NCI-H345 treated with DMSO at 0.1 percent for 48 hours (cell line): Measurements from ENCODE around the gene GMDS.

Source experiments
- DNase-seq: peaks from one replicate; lab custom pipeline; 2025; ENCODE audit not compliant: unreplicated experiment; lab: John Stamatoyannopoulos, UW

Gene GMDS

DNA sequence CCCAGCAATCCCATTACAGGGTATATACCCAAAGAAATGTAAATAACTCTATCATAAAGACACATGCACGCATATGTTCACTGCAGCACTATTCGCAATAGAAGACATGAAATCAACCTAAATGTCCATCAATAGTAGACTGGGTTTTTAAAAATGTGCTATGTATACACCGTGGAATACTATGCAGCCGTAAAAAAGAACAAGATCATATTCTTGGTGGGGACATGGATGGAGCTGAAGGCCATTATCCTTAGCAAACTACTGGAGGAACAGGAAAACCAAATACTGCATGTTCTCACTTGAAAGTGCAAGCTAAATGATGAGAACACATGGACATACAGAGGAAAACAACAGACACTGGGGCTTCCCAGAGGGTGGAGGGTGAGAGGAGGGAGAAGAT, 201.2 kb downstream of the GMDS start:
- no peak for DNase-seq

DNA sequence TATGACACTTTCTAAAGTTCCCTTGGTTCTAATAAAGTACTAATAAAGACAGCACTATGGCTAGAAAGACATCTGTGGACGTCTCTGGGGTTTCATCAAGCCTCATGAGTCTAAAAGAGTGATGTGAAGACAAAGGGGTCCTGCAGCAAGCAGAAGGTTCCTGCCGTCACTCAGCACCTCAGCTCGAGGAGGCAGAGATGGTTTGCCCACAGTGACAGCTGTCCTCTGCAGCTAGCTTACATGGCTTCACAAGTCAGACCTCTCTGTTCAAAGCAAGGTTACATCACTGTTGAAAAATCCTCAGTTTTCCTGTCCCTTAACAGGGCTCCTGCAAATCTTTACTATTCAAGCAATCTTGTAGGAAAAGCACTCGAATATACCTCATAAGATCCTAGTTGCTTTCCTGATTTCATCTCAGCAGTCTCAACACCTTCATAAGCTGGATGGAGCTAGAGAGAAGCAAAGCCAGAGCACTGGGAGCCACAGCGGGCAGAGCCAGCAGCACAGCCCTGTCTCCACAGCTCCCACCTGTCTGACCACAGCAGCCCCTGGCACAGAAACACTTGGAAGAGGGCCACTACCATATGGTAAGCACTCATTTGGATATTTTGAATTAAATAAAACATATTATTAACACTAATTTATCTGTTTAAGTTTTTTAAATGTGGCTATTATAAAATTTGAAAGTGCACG, 202.3 kb downstream of the GMDS start:
- DNase-seq: no peak

DNA sequence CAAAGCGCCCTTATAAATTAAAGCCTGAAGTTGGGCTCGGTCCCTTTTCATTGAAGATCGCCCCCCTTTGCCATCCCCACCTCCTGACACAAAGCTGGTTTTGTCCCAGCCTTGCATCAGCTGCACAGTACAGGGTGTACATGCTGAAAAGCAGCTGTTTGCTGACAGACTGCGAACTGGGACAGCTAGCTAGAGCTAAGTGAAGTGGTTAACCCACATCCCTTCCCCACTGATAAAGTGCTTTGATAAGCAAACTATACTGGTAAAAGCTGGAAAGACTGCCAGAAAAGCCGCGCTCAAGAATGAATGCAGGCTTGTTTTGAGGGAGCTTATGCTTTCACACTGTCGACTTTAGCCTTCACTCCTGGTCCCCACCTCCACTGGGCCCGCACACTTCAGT, 207.3 kb downstream of the GMDS start:
- no peak for DNase-seq

- DNase-seq: no peak
Observed at GRCh38 chr6:2037237-2037926, 208.0 kb downstream of the GMDS start.

DNA sequence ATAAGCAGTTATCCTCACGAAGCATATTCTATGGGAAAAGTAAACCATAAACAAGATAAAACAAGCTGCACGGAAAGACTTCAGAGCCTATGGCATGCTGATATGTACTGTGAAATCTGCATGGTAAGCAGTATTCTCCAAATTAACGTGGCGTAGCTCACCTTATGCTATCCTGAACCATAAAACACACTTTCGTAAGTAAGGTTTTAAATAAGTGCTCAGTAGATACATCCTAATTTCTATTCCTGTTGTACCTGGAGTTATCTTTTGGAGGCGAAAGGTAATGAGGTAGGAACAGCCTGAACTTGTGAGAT, 208.7 kb downstream of the GMDS start:
- DNase-seq: no peak

GRCh38 chr6:2035826-2036709, 209.3 kb downstream of the GMDS start:
- DNase-seq: no peak

DNA sequence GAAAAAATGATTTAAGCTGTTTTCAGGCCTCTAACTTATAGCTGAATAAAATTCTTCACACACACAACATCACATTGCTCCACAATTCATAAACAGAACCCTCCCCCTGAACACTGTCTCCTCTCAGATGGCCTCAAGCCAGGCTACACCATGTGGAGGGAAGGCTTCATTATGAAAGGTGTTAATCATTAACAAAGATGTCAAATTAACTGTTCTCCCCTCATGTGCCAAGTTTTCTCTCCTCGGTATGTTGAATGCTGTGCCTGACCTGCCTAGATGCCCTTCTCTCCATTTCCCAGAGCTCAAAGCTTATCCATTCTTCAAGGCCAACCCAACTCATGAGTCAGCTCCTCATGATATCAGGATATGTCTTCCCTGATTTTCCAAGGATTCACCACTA, 210.4 kb downstream of the GMDS start:
- no peak for DNase-seq

- no peak for DNase-seq
Observed at GRCh38 chr6:2034256-2034655, 211.1 kb downstream of the GMDS start.

DNA sequence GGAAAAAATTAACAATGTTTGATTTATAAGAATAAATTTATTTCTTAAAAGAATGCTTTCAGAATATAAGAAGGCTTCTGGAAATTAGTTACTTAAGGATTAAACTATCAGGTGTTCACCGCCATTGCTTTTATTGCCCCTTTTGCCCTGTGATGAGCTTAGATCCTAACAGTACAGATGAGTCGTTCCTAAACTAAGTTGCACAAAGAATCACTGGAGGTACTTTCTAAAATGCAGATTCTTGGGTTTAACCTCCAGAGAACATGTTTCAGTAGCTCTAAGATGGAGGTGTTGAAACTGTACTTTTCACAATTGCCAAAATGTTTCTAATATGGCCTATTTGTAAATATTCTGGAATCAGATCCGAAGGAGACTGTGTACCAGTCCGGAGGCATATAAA, 211.9 kb downstream of the GMDS start:
- no peak for DNase-seq

GRCh38 chr6:2030682-2031244, 214.6 kb downstream of the GMDS start:
- DNase-seq: peak; percentile 1

DNA sequence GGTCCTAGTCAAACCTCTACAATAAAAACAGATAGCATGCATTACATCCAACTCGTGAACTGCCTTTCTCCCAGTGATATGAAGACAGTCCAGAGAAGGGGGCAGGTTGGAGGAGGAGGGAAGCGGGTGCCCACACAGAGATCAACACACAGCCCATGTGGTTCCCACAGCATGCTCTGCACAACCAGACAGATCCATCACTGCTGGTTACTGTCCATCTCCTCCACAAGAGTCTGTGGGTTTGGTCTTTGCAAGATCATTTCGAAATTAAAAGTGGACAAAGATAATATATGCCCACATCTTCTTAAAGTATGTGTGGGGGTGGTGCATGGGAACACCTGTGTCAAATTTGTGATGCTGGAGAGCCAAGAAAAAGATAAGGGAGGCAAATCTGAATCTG, 215.5 kb downstream of the GMDS start:
- no peak for DNase-seq

DNA sequence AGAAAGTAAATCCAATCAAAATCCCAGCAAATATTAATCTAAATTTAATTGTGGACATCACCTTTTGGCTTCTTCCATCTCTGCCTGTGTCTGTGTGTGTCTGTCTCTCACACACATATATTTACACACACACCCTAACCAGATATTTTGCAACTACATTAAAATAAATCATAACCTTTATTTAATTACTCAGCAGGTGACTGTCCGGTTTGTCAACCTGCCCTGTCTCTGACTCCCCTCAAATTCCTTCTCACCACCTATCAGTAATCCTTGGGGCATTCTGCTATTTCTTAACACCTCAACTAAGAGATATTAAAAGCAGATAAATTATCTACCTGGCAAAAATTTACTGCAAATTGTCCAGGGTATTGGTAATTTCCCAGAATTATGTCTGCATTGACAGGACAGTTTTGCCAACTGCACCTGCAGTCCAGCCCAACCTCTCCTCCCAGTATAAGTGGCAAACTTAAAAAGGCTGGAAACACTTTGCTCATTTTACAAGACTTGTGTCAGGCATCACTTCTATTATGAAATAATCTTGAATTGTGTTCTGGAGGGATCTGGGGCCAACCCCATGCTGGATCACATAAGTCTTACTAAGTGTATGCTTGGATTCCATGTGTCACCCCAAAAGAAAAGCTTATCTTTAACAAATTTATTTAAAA, 216.1 kb downstream of the GMDS start:
- no peak for DNase-seq

GRCh38 chr6:2028457-2029038, 216.9 kb downstream of the GMDS start:
- DNase-seq: no peak

DNA sequence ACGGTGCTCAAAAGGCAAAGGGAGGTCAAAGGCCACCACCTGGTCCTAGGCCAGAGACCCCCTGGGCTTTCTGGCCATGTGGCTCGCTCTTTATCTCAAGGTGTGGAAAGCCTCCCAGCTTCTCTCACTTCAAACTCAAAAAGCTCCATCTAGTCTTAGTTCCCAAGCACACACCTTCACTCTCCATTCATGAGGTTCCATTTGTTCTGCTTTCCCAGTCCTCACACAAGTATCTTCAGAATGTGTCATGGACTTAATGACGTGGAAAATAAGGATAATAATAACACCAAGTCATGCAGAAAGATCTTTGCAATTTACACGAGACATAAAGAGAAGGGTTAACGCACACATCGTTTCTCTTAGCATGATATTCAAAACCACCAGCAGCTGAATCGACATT, 219.3 kb downstream of the GMDS start:
- DNase-seq: no peak

GRCh38 chr6:2021713-2022125, 223.7 kb downstream of the GMDS start:
- peak; percentile 6 for DNase-seq

- DNase-seq: no peak
Observed at GRCh38 chr6:2020909-2021308, 224.5 kb downstream of the GMDS start.

DNA sequence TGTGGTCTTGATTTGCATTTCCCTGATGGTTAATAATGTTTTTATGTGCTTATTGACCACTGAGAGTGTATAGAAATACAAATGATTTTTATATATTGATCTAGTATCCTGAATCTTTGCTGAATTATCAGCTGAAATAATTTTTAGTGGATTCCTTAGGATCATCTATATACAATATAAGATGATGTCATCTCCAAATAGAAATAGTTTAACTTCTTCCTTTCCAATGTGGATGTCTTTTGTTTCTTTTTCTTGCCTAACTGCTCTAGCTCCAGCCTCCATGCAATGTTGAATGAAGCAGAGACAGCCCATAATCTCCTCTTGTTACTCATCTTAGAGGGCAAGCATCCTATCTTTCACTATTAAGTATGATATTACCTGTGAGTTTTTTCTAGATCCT, 226.4 kb downstream of the GMDS start:
- DNase-seq: no peak

- no peak for DNase-seq
Observed at GRCh38 chr6:2016040-2016439, 229.4 kb downstream of the GMDS start.

DNA sequence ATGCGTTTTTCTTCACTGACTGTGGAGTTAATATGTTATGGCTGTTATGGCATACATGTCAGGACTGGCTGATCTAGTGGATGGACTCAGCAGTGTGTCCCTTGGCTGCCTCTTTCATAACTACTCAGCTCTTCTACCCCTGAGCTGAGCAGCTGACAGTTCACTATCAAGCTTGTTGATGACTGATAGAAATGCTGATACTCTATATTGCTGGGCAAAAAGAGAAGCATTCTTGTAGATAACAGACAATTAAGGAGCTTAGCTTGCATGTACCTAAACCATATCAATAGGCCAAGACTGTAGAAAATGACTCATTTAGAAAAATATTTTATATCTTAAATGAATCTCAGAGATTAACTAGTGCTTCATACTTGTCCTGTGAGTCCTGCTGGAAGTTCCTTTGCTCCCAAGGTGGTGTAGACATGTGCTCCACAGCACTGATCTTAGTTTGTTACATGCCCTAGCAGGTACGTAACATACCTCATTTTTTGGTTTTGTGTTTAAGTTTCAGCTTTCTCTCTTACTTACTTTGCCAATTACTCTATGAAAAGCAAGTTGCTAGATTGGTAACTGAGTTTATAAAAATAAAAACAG, 236.9 kb downstream of the GMDS start:
- DNase-seq: no peak

DNA sequence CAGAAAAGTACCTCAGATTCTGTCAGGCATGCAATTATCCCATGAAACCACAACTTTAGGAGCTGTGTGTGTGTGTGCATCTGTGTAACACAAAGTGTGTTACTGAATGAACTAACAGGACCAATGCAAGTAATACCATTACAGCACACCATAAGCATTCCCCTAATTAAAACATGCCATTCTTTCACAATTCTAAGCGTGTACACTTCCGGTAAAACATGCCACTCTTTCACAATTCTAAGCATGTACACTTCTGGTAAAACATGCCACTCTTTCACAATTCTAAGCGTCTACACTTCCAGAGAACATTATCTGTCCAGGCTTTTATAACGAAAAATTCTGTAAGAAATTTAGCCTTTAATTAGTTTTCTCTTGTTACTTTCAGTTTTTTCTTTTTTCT, 238.2 kb downstream of the GMDS start:
- no peak for DNase-seq
